Gastroesophageal sphincter (tissue), 3 donors: Measurements from ENCODE around the gene LAMA4.

Experiments used
- POLR2A ChIP-seq, 2 donors: fragments of 450-650 bp; IDR thresholded peaks; one replicate each; pipeline ENCODE4 v1.6.1; 2017; ENCODE audit warnings: antibody characterized with exemption in 2 of 2, mild to moderate bottlenecking in 2 of 2, moderate library complexity in 1 of 2
- POLR2AphosphoS5 ChIP-seq: sonication (generic); formaldehyde crosslinking; IDR thresholded peaks from one replicate; pipeline ENCODE4 v1.6.1; 2017; ENCODE audit warnings: antibody characterized with exemption
- TF ChIP-seq, protein P1 (sequence below), 4 experiments: fragments of 200-600 bp in 2 of 4; fragments of 450-650 bp in 2 of 4; sonication (generic) in 1 of 4; IDR thresholded peaks; one replicate each; pipeline ENCODE4 v1.5.1; 2017 to 2019; ENCODE audit warnings: antibody characterized with exemption in 4 of 4, mild to moderate bottlenecking in 2 of 4, moderate library complexity in 2 of 4

DNA sequence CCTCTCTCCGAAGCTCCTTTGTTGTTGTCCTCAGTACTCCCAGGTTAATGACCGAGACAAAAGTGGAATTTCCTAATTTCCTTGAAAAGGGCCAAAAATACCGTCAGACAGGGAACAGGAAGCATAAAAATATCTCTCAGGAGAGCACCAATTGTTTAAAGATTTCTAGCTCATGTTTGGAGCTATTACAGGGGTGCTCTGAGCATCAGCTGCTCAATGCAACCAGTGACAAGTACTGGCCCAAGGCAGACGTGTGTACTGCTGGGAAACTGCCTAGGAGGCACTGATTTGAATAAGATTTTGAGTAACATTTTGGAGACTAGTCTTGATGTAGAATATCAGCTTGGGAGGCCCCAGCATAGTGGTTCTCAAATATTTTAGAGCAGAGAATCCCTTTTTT, 17.3 kb downstream of the LAMA4 start:
- TF ChIP-seq POLR2AphosphoS5 = peak; percentile 49
- TF ChIP-seq, protein P1, sequence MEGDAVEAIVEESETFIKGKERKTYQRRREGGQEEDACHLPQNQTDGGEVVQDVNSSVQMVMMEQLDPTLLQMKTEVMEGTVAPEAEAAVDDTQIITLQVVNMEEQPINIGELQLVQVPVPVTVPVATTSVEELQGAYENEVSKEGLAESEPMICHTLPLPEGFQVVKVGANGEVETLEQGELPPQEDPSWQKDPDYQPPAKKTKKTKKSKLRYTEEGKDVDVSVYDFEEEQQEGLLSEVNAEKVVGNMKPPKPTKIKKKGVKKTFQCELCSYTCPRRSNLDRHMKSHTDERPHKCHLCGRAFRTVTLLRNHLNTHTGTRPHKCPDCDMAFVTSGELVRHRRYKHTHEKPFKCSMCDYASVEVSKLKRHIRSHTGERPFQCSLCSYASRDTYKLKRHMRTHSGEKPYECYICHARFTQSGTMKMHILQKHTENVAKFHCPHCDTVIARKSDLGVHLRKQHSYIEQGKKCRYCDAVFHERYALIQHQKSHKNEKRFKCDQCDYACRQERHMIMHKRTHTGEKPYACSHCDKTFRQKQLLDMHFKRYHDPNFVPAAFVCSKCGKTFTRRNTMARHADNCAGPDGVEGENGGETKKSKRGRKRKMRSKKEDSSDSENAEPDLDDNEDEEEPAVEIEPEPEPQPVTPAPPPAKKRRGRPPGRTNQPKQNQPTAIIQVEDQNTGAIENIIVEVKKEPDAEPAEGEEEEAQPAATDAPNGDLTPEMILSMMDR (IDR thresholded peaks at IDR 0.05) = no peak
- no peak for TF ChIP-seq POLR2A (IDR thresholded peaks at IDR 0.05)
